Activated CD8-positive, alpha-beta memory T cell treated with anti-CD3 and anti-CD28 coated beads for 1 hour (primary cell): ENCODE results near the gene DISP2.
A peak's percentile ranks its signal among the peaks of the same experiment; 100 is the strongest.

Experiments
- DNase-seq, 2 donors: peaks; one replicate each; pipeline ENCODE4 v3.0.0-alpha.2; 2020; ENCODE audit warnings: low read depth in 1 of 2; ENCODE audit errors: extremely low read depth in 1 of 2

The DISP2 gene

DNA sequence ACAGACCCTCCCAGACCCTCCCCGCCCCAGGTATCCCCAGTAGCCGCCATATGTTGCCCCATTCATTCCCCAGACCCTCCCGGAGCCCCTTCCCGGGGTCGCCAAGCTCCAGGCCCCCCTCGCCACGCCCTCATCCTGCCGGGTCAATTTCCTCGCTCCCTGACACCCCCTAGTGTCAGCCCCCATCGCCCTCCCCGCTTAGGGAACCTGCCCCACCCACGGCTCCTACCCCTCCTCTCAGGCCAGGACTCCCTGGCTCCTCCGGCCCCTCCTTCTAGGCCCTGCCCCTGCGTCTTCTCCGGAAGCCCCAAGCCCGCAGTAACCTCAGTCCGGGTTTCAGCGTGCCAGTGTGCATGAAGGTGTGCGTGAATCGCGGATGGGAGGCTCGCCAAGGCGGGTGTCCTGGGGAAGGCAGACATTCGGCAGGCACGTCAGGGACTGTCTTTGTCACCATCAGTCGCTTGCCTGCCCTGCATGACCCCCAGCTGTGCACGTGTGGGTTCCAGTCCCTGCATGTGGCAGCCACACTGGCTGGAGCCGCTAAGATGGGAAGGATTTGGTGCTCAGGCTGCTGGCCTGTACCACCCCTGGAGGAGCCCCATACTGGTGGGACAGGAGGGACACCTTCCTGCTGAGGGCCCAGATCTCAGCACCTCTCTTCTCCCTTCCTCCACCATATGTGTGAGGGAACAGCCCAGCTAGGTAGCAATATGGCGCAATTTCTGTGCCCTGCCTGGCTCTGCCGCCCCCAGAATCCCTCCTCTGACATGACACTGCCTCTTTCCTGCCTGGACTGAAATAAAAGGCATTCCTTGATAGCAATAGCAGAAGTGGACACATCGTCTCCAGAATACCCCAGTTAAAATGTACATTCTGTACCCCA, 693 bp downstream of the DISP2 start:
- no peak for DNase-seq

DNA sequence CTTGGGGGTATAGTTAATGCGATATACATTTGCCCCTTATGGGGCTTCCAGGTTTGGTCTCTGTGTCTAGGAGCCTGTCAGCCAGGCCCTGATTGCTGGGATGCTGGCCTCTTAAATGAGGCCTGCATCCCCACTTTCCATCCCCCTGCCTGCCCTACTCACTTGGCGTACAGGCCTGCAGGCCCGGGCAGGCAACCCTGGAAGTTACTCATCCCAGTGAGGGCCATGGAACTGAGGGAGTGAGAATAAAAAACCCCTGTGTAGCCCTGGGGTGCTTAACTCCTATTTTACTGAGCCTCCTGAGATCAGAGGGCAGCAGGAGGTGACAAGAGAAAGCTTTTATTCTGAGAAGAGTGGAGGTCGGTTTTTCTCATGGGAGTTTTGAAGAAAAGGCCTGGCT, 2.0 kb downstream of the DISP2 start:
- no peak for DNase-seq

DNA sequence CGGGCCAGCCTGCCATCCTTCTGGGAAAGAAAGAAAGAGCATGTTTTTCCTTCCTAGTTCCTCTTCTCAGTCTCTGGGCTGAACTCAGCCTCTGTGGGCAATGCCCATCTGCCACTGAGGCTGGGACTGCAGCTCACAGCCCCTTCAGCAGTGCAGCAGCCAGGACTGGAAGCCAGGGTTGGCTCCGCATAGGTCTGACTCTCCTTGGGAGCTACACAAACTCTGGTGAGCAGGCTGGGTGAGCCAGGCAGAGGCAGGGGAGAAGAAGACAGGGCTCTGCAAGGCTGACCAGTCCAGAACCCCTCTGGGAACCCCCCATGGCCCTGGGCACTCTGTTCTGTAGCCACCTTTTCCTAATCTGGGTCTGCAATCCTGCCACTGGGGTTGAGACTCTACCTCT, 3.6 kb downstream of the DISP2 start:
- DNase-seq = no peak

DNA sequence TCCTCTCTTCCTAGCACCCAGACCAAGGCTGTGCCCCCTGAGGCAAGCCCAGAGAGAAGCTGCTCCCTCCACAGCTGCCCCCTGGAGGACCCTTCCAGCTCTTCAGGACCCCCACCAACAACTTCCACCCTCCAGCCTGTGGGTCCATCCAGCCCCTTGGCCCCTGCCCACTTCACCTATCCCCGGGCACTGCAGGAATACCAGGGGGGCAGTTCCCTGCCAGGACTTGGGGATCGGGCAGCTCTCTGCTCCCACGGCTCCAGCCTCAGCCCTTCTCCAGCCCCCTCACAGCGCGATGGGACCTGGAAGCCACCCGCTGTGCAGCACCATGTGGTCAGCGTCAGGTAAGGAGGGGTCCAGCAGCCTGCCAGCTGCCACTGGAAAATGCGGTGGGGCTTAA, 5.6 kb downstream of the DISP2 start:
- DNase-seq = no peak

DNA sequence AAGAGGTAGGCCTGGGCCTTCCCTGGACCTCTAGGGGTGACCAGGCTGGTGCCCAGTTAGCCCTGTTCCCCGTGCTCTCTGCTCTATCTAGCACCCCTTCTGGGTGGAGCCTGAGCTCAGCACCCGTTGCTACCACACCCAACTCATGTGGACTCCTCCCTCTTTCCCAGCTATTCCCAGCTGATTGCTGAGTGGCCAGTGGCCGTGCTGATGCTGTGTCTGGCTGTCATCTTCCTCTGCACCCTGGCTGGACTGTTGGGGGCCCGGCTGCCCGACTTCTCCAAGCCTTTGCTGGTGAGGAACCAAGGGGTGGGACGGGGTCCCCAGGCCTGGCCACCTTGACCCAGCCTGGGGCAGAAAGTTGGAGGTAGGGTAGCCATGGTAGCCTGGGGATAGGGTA, 6.2 kb downstream of the DISP2 start:
- DNase-seq = no peak

DNA sequence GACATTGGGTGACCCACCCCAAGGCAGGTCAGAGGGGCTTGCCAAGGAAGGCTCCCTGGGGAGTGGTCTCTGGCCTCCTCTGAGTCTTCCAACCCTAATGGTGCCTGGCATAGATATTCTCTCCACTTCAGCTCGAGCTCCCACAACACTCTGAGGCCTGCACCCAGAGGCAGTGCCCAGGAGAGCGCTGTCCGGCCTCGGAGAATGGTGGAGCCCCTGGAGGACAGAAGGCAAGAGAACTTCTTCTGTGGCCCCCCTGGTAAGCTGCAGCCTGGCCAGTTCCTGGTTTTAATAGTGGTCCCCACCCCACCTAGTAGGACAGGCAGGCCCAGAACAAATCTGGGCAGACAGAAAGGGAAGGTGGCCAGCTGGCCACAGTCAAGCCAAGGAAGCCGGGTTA, 7.0 kb downstream of the DISP2 start:
- DNase-seq = no peak

DNA sequence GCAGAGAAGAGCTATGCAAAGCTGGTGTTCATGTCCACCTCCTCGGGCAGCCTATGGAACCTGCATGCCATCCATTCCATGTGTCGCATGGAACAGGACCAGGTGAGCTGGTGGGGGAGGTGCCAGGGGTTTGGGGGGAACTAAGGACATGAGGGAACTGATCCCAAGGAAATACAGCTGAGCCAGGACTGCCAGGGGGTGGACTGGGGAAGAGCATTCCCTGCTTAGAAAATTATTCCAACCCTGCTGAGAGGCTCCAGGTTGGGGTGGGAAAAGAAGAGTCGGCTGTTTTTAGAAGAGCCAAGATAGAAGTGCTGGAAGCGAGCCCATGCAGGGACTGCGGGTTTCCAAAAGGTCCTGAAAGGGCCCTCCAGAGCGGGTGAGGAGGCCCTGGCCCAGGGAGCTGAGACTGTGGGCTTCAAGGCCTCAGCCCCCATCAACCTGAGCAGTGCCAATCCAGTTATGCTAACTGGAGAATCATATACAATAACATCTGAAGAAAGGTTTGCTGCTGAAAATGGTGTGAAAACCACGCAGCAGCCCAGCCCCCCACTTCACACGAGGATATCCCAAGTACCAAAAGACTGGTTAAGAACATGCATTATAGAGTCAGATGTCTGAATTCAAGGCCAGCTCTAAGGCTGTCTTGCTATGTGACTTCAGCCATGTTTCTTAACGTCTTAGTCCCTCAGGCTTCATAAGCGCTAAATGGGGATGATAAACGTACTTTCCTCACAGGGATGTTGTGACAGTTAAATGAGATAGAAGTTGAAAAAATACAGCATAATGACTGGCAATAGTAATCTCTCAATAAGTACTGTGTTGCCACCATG, 7.8 kb downstream of the DISP2 start:
- no peak for DNase-seq

DNA sequence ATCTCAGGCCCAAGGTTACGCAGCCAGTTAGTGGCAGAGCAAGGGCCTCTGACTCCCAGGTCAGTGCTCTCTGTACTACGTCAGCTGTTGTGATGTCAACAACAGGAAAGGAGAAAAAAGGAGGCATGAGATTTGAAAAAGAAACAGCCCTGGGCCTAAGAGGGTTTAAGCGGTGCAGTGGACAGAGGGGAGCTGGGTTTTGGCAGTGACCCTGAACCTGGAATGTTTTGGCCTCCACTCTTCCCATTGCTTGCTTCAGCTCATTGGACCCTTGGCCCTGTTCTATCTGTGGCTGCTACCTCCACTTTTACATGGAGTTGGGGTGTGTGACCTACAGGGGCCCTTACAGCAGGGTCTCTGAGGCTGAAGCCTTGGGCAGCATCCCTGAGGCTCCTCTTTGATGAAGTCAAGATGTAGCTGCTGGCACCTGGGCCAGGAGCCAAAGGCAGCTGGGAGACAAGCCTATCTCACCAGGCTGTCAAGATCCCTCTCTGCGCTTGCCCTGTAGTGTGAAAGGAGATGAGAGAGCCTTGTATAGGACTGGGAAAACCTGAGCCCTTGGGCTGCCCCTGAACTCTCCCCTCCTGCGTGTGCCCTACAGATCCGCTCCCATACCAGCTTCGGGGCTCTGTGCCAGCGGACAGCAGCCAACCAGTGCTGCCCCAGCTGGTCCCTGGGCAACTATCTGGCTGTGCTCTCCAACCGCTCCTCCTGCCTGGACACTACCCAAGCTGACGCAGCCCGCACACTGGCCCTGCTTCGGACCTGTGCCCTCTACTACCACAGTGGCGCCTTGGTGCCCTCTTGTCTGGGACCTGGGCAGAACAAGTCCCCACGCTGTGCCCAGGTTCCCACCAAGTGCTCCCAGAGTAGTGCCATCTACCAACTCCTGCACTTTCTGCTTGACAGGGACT, 8.7 kb downstream of the DISP2 start:
- no peak for DNase-seq

DNA sequence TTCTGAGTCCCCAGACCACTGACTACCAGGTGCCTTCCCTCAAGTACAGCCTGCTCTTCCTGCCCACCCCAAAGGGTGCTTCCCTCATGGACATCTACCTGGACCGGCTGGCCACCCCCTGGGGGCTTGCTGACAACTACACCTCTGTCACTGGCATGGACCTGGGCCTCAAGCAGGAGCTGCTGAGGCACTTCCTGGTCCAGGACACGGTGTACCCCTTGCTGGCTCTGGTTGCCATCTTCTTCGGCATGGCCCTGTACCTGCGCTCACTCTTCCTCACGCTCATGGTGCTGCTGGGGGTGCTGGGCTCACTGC, 9.3 kb downstream of the DISP2 start:
- no peak for DNase-seq

DNA sequence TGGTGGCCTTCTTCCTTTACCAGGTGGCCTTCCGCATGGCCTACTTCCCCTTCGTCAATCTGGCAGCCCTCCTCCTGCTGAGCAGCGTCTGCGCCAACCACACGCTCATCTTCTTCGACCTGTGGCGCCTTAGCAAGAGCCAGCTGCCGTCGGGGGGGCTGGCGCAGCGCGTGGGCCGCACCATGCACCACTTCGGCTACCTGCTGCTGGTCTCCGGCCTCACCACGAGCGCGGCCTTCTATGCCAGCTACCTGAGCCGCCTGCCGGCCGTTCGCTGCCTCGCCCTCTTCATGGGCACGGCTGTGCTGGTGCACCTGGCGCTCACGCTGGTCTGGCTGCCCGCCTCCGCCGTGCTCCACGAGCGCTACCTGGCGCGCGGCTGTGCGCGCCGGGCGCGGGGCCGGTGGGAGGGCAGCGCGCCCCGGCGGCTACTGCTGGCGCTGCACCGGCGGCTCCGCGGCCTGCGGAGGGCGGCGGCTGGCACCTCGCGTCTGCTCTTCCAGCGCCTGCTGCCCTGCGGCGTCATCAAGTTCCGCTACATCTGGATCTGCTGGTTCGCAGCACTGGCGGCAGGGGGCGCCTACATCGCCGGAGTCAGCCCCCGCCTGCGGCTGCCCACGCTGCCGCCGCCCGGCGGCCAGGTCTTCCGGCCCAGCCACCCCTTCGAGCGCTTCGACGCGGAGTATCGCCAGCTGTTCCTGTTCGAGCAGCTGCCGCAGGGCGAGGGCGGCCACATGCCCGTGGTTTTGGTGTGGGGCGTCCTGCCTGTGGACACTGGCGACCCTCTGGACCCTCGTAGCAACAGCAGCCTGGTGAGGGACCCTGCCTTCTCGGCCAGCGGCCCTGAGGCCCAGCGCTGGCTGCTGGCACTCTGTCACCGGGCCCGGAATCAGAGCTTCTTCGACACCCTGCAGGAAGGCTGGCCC, 9.9 kb downstream of the DISP2 start:
- peak; percentile 69 to 76 for DNase-seq

DNA sequence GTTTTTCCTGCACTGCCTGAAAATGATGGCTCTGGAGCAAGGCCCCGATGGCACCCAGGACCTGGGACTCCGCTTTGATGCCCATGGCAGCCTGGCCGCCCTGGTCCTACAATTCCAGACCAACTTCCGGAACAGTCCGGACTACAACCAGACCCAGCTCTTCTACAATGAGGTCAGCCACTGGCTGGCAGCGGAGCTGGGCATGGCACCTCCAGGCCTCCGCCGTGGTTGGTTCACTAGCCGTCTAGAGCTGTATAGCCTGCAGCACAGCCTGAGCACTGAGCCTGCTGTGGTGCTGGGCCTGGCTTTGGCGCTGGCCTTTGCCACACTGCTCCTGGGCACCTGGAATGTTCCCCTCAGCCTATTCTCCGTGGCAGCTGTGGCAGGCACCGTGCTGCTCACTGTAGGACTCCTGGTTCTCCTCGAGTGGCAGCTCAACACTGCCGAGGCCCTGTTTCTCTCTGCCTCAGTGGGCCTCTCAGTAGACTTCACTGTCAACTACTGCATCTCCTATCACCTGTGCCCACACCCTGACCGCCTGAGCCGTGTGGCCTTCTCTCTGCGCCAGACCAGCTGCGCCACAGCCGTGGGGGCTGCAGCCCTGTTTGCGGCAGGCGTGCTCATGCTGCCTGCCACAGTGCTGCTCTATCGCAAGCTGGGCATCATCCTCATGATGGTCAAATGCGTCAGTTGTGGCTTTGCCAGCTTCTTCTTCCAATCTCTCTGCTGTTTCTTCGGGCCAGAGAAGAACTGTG, 10.9 kb downstream of the DISP2 start:
- DNase-seq = no peak

DNA sequence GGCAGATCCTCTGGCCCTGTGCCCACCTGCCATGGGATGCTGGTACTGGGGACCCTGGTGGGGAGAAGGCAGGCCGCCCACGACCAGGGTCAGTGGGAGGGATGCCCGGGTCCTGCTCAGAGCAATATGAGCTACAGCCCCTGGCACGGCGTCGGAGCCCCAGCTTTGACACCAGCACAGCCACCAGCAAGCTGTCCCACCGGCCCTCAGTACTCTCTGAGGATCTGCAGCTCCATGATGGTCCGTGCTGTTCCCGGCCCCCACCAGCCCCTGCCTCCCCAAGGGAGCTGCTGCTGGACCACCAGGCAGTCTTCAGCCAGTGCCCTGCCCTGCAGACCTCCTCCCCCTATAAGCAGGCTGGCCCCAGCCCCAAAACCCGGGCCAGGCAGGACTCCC, 11.5 kb downstream of the DISP2 start:
- no peak for DNase-seq

DNA sequence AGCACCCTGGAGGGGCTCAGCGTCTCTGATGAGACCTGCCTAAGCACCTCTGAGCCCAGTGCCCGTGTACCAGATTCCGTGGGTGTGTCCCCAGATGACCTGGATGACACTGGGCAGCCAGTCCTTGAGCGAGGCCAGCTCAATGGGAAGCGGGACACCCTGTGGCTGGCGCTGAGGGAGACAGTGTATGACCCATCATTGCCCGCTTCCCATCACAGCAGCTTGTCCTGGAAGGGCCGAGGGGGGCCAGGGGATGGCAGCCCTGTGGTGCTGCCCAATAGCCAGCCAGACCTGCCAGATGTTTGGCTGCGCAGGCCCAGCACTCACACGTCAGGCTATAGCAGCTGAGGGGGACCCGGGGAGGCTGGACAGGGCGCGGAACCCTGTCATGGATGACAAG, 12.0 kb downstream of the DISP2 start:
- DNase-seq = no peak

DNA sequence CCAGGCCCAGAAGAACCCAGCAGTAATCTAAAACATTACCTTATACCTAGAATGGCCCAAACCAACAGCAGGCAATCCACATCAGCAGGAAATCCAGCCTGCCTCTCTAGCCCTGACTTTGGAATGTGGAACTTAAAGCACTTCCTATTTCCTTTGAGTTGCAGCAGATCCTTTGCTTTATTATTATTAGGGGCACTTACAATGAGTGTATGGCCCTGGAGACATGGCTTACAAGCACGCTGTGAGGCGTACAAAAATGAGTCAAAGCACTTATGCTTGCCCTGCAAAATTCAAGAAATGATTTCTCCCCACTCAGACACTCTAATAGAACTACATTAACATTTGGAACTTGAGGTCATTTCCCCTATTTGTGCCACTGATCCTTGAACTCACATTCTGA, 15.0 kb downstream of the DISP2 start:
- no peak for DNase-seq

DNA sequence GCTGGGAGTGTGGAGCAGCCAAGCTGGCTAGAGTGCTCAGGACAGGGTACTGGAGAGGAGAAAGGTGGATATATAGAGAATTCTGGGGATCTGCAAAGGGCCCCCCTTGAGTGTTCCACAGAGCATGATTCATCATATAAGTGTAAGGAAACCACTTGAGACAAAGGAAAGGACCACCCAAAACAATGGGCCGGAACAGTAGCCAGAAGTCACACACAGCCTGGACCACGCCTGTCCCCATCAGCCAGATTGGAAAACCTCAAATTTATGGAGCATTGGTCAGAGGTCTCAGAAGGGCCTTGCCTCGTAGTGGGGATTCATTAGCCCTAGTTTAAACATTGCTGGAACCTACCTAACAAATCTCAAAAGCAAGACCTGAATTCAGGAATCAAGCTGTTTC, 19.6 kb downstream of the DISP2 start:
- no peak for DNase-seq

DNA sequence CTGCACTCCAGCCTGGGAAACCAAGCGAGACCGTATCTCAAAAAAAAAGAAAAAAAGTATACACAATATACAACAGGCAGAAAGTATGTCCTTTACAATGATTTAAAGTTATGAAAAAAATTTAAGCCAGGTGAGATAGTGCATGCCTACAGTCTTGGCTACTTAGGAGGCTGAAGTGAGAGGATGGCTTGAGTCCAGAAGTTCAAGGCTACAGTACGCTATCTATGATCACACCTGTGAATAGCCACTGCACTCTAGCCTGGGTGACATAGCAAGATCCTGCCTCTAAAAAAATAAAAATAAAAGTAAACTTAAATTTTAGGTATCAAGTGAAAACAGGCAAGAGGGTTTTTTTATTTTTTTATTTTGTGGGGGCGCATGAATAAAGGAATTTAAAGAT, 21.4 kb downstream of the DISP2 start:
- no peak for DNase-seq

DNA sequence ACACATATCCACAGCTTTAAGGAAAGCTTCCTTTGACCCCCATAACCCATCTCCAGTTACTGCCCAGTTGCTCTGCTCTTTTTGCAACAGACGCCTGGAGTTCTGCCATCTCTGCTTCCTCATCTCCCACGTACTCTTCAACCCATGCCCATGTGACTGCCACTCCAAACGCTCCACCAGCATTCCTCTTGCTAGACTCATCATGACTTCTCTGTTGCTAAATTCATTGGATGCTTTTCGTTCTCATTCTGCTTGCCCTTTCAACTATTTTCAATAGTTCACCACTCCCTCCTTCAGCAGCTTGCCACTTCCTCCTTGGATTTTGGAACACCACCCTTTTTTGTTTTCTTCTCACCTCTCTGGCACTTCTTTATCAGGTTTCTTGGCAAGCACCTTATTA, 21.8 kb downstream of the DISP2 start:
- no peak for DNase-seq

DNA sequence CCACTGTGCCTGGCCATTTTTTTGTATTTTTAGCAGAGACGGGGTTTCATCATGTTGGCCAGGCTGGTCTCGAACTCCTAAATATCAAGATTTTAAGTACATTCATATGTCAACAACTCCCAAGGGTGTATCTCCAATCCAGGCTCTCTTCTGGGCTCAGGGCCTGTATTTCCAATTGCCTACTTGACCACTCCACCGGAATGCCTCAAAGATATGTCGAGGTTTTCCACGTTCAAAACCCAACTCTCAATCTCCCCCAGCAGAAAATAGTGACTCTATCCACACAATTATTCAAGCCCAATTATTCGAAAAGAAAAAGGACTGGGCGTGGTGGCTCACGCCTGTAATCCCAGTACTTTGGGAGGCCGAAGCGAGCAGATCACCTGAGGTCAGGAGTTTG, 22.6 kb downstream of the DISP2 start:
- no peak for DNase-seq

DNA sequence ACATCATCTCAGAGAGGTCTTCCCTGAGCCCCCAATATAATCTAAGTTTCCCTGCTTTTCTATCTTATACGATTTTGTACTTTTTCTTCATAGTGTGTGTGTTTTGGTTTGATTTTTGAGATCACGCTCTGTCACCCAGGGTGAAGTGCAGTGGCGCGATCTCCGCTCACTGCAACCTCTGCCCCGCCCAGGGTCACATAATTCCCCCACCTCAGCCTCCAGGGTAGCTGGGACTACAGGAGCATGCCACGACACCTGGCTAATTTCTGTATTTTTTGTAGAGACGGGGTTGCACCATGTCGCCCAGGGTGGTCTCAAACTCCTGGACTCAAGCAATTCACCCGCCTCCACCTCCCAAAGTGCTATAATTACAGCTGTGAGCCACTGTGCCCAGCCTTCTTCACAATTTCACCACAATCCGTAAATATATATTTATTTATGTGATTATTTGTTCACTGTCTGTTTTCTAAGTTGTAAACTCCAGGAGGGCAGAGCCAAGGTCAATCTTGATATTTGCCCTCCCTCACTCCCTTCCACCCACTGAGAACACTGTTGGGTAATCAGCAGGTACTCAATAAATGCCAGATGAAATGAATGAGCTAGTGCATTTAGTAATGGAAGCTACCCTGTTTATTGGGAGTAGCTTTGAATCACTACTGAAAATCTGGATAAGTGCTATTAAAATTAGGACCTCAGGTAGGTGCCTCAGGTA, 24.0 kb downstream of the DISP2 start:
- DNase-seq = no peak
